ENCODE measurements around the gene ZNF587B.
A peak's percentile ranks its signal among the peaks of the same experiment; 100 is the strongest.
"Not testable (repeated sequence)": the region's sequence is repeated elsewhere in the genome, so short reads cannot be mapped to it uniquely, and the experiment has no call there.

Gene ZNF587B

DNA sequence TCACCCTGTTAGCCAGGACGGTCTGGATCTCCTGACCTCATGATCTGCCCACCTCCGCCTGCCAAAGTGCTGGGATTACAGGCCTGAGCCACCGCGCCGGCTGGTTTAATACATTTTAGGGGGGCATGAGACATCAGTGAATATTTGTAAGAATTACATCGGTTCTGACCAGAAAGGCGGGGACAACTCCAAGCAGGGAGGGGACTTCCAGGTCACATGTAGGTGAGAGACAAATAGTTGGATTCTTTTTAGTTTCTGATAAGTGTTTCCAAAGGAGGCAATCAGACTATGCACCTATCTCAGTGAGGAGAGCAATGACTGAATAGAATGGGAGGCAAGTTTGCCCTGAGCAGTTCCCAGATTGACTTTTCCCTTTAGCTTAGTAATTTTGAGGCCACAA lies 11.7 kb upstream of the ZNF587B start:
- DNase-seq, result no peak

DNA sequence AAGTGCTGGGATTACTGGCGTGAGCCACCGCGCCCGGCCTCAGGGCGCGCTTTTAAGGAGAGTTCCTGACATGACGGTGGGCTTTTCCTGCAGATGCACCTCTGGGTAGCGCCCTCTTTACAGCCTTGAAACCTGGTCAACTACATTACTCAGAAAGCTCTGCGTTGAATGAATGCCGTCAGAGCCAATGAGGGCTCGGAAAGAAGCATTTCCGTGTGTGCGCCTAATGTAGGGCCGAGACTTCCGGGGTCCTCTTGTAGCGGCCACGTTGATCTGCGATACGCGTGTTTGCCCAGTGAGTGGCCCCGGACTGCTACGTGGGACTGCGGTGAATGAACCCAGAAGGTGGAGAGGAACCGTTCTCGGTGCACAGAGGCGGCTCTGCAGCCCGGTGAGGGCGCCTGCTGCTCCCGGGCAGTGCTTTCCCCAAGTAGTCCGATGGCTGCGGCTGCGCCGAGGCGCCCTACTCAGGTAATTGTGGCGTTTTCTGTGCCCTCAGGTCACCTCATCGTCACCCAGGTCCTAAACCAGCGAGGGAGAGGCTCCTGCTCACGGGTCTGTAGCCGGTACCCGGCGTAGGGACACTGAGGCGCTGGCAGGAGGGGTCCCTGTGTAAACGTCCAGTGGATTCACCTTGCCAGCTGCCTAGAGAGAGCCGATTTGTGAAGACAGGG lies 10.5 kb upstream of the ZNF587B start:
- DNase-seq, result peak in 57 of 58 donors; percentile 23 to 91 (median 75)

DNA sequence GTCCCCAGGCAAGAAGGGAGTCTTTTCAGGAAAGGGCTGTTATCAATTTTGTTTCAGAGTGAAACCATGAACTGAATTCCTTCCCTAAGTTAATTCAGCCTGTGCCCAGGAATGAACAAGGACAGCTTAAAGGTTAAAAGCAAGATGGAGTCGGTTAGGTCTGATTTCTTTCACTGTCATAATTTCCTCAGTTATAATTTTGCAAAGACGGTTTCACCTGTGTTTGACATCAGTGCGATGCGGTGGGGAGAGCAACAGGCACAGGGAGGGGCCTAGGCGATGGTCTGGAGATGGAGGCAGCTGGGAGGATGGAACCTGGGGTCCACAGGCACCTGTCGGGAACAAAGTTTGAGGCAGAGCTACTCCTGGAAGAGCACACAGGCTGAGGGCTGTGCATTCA lies 9.5 kb upstream of the ZNF587B start:
- no peak for DNase-seq

DNA sequence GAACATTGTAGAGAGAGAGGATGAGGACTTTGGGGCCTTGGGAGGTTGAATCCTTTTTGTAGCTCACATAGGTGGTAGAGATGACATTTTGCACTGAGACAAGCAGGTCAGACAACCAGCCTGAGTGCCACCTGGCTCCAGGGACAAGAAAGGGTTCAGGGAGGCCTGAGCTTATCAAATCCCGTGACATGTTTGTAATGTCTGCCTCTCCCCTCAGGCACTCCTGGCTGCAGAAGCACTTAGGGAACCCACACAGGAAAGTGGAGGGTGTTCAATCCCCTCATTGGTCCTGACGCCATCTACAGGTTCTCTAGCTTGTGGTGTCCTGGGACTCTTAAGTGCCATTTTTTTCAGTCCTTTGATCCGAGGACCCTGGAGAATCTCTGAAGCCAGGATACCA lies 9.0 kb upstream of the ZNF587B start:
- DNase-seq, result not testable (repeated sequence)

DNA sequence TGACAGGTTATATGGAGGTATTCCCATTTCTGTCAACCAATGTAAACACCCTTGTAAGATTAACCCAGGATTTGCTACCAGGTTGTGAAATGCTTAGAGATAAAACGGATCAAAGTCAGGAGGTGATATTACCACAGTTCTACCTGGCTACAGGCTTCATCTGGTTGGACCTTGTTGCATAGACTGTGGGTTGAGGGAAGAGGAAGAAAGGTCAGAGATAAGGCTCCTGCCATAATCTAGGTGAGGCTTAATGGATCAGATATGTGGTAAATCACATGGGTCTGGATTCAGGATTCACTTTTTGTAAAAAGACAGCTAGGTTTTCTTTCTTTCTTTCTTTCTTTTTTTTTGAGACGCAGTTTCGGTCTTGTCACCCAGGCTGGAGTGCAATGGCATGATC lies 8.6 kb upstream of the ZNF587B start:
- DNase-seq, result not testable (repeated sequence)

DNA sequence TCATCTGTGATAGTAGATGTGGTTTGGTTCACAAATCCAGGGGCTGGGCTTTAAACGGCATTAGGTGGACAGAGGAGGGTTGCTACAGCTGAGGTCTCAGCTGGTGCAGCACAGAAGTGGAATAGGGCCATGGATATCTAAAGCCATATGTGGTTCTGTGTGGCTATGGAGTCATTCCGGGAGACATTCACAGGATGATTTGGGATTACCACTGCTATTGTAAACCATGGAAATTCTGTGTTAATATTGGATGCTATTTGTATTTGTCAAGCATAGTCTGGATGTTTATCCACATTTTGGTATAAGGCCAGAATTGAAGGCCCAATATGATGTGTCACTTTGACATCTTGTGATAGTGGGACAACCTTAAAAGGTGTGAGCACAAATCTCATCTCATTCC lies 6.9 kb upstream of the ZNF587B start:
- DNase-seq, result not testable (repeated sequence)

DNA sequence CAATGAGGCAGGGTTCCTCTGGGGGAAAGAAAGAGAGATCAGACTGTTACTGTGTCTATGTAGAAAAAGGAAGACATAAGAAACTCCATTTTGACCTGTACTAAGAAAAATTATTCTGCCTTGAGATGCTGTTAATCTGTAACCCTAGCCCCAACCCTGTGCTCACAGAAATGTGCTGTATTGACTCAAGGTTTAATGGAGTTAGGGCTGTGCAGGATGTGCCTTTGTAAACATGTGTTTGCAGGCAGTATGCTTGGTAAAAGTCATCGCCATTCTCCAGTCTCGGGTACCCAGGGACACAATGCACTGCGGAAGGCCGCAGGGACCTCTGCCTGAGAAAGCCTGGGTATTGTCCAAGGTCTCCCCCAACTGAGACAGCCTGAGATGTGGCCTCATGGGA lies 6.5 kb upstream of the ZNF587B start:
- DNase-seq, result not testable (repeated sequence)

DNA sequence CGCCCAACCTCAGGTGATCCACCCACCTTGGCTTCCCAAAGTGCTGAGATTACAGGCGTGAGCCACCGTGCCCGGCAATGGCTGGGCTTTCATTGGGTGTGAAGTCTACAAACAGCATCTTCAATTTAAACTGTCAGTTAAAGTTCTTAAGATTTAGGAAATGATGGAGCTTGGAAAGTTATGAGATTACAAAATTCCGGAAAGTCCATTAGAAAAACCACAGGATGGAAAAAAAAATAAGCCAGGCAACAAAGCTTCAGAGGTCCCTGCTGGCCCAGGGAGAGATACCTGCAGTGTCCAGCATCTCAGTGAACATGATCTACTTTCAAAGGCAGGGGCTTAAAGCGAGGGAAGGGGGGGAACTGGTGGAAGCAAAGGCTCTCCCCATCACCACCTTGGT lies 4.6 kb upstream of the ZNF587B start:
- no peak for DNase-seq

DNA sequence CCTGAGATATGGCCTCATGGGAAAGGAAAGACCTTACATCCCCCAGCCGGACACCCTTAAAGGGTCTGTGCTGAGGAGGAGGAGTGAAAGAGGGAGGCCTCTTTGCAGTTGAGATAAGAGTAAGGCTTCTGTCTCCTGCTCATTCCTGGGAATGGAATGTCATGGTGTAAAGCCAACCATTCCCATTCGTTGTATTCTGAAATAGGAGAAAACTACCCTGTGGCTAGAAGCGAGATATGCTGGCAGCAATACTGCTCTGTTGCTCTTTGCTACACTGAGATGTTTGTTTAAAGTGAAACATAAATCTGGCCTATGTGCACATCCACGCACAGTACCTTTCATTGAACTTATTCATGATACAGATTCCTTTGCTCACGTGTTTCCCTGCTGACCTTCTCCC lies 783 bp upstream of the ZNF587B start:
- no peak for DNase-seq

DNA sequence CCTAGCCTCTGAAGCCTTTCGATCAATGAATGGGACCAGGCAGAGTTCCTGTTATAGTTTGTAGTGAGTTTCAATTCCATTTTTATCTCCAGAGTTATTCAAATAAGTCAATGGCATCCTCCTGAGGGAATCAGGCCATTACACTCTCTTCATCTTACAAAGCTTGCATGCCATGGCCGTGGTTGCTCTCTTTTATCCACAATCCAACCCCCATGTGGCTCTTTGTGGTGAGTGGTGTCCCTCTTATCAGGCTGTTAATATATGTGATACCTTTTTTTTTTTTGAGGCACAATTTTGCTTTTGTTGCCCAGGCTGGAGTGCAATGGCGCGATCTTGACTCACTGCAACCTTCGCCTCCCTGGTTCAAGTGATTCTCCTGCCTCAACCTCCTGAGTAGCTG lies 6.9 kb downstream of the ZNF587B start:
- not testable (repeated sequence) for DNase-seq

DNA sequence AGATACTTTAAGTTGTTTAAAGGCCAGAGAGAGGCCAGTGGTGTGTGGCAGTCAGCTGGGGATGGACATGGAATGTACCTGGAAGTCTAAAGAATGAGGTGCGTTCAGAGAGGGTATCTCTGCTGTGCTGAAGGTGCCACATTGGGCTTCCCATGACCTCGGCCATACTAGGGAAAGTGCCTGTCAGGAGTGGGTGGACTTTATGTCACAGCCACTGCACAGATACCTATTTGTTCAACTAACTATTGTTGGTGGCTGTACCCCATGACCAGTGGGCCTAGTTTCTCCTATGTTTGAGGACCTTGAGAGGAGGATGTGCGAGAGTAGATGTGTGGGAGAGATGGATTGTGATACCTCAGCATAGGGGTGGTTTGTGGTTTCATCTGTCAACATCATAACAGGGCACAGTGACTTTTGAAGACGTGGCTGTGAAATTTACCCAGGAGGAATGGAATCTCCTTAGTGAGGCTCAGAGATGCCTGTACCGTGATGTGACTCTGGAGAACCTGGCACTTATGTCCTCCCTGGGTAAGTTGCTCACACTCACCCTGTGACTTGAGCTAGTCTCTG lies 8.6 kb downstream of the ZNF587B start:
- not testable (repeated sequence) for DNase-seq

DNA sequence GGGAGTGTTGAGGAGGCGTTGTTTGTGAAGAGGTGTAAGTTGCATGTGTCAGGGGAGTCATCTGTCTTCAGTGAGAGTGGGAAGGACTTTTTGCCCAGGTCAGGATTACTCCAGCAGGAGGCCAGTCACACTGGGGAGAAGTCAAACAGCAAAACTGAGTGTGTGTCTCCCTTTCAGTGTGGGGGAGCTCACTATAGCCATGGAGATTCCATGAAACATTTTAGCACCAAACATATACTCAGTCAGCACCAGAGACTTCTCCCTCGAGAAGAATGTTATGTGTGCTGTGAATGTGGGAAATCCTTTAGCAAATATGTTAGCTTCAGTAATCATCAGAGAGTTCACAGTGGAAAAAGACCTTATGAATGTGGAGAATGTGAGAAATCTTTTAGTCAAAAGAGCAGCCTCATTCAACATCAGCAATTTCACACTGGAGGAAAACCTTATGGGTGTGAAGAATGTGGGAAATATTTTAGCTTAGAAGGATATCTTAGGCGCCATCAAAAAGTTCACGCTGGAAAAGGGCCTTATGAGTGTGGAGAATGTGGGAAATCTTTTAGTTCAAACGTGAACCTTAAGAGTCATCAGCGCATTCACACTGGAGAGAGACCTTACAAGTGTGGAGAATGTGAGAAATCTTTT lies 11.1 kb downstream of the ZNF587B start:
- no peak for DNase-seq

DNA sequence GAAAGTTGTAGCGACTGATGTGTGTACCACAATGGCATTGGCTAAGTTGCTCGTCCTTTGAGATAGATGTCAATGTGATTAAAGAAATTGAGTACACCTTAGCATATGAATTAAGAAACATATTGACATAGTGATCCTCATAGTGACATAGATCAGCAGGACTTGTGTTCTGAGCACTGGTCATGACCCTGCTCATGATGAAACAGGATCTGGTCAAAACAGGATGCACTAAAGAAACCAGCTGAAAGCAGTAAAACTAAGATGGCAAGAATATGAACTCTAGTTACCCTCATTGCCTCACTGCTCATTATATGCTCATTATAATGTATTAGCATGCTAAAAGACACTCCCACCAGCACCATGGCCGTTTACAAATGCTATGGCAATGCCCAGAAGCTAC lies 17.1 kb downstream of the ZNF587B start:
- DNase-seq, result not testable (repeated sequence)

DNA sequence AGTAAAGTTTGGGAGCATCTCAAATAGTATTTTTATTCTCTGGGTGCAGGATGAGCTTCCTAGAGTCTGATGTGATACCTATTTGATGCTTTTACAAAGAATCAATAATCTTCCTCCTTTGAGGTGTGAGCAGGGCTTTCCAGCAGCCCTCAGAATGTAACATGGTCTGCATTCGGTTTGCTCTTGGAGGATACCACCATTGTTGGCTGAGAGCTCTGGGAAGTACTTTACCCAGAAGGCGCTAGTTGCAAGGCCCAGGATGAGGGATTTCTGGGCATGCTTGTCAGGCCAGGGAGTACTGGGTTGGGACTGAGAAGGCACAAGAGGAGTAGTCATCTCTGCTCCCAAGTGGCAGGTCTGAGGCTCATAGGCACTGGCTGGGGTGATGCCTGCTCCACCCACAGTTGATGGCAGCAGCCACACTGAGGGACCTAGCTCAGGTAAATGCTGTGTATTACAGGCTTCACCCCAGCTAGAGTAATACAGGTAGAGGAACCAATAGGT lies 19.1 kb downstream of the ZNF587B start:
- not testable (repeated sequence) for DNase-seq

DNA sequence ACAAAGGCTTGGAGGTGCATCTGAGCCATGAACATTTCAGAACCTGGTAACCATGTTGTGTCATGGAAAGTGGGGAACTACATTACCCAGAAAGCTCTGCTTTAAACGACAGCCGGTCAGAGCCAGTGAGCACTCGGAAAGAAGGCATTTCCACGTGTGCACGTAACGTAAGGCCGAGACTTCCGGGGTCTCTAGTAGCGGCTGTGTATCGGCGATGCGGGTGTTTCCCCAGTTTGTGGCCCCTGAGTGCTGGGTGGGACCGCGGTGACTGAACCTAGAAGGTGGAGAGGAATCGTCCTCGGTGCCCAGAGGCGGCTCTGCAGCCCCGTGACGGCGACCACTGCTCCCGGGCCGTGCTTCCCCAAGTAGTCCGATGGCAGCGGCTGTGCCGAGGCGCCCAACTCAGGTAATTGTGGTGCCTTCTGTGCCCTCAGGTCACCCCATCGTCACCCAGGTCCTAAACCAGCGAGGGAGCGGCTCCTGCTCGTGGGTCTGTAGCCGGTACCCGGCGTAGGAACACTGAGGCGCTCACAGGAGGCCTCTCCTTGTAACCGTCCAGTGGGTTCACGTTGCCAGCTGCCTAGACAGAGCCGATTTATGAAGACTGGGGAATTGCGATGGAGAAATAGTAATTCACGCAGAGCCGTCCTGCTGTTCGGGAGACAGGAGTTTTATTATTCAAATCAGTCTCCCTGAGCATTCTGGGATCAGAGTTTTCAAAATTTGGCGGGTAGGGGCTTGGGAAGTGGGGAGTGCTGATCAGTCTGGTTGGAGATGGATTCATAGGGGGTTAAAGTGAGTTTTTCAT lies 19.8 kb downstream of the ZNF587B start, which contains the start of gene ZNF587:
TSS of gene ZNF587 (plus strand) at position 194 of the 808 bp plus-strand sequence. CDS start at position 374, 180 bp downstream.
- DNase-seq, result peak in 57 of 58 donors; percentile 2 to 85 (median 62)

DNA sequence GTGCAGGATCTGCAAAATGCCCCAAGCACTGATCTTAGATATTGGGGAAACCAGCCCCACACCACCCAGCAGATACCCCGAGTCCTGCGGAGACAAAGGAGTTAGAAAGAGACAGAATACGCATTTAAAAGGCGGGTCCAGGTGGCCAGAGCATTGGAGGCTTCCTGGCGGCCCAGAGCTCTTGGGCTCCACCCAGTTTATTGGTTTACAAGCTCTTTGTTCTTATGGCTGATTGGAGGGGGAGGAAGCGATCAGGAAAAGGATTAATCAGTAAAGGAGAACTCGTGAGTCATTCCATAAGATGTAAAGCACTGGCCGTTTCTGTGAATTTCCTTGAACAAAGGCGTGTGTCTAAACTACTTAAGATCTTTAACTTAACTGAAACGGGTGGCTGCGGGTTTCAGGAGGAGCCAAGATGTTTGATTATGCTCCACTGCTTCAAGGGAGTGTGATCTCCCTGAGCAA lies 20.5 kb downstream of the ZNF587B start:
- no peak for DNase-seq

DNA sequence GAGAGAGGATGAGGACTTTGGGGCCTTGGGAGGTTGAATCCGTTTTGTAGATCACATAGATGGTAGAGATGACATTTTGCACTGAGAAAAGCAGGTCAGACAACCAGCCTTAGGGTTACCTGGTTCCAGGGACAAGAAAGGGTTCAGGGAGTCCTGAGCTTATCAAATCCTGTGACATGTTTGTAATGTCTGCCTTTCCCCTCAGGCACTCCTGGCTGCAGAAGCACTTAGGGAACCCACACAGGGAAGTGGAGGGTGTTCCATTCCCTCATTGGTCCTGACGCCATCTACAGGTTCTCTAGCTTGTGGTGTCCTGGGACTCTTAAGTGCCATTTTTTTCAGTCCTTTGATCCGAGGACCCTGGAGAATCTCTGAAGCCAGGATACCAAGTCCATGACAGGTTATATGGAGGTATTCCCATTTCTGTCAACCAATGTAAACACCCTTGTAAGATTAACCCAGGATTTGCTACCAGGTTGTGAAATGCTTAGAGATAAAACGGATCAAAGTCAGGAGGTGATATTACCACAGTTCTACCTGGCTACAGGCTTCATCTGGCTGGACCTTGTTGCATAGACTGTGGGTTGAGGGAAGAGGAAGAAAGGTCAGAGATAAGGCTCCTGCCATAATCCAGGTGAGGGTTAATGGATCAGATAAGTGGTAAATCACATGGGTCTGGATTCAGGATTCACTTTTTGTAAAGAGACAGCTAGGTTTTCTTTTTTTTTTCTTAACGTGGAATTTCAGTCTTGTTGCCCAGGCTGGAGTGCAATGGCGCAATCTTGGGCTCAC lies 21.9 kb downstream of the ZNF587B start:
- DNase-seq, result not testable (repeated sequence)

DNA sequence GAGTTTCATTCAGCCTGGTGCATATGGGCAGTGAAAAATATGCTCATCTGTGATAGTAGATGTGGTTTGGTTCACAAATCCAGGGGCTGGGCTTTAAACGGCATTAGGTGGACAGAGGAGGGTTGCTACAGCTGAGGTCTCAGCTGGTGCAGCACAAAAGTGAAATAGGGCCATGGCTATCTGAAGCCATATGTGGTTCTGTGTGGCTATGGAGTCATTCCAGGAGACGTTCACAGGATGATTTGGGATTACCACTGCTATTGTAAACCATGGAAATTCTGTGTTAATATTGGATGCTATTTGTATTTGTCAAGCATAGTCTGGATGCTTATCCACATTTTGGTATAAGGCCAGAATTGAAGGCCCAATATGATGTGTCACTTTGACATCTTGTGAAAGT lies 24.0 kb downstream of the ZNF587B start:
- DNase-seq, result not testable (repeated sequence)

DNA sequence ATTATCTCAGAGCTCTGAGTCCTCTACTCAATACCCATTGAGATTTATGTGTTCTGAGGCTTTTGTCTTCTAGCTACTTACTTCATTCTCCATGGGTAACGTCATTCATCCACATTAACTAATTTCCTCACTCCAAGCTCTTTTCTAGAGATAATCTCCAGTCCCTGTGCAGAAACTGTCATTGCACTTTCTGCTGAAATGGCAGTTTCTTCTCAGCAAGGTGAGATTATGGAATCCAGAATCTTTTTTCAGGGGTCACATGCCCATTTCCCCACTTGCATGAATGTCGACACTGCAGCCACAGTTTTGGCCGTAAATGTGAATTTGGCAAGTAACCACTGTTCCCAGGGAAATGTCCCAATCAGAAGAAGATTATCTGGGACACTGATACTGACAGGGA lies 32.3 kb downstream of the ZNF587B start:
- not testable (repeated sequence) for DNase-seq

DNA sequence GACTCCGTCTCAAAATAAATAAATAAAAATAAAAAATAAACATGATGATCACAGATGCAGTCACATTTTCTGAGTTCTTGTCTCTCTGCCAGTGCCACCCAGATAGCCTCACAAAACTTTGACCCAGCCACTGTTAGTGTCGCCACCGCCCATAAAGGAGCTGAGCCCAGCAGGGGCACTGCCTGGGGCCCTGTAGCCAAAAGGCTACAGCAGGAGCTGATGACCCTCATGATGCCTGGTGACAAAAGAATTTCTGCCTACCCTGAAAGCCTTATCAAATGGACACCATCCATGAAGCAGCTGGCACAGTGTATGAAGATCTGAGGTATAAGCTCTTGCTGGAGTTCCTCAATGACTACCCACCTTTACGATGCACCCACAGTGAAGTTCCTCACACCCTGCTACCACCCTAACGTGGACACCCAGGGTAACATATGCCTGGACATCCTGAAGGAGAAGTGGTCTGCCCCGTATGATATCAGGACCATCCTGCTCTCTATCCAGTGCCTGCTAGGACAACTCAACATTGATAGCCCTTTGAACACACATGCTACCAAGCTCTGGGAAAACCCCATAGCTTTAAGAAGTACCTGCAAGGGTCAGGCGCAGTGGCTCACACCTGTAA lies 37.9 kb downstream of the ZNF587B start:
- DNase-seq, result no peak

Data from anterior cingulate cortex (tissue), 58 donors.